GM23248 (cell line): ENCODE measurements around the gene VTCN1. TPM values are rescaled to one million over a fixed set of nuclear protein-coding genes. Genes with fewer than 3 reads are reported as not detected.

Experiments
- DNase-seq: peaks from one replicate; pipeline ENCODE4 v3.0.0-alpha.2; 2015
- H2AFZ ChIP-seq: fragments of 200-600 bp; sonication (generic); 2 replicates; pipeline ENCODE4 v1.6.1; 2016; ENCODE audit warnings: antibody characterized with exemption
- H3F3A ChIP-seq: fragments of 200-600 bp; sonication (generic); 2 replicates; pipeline ENCODE4 v1.6.1; 2016; ENCODE audit warnings: mild to moderate bottlenecking, antibody characterized with exemption, mixed run types; ENCODE audit not compliant: insufficient read depth
- H3K27ac ChIP-seq: fragments of 200-600 bp; sonication (generic); 2 replicates; pipeline ENCODE4 v1.5.1; 2016; ENCODE audit warnings: mild to moderate bottlenecking
- H3K27me3 ChIP-seq: fragments of 200-600 bp; sonication (generic); replicated peaks from 2 replicates; pipeline ENCODE4 v1.6.1; 2016; ENCODE audit warnings: mild to moderate bottlenecking; ENCODE audit not compliant: insufficient read depth
- H3K36me3 ChIP-seq: fragments of 200-600 bp; sonication (generic); 2 replicates; pipeline ENCODE4 v1.6.1; 2016; ENCODE audit warnings: low read depth, mild to moderate bottlenecking
- H3K4me1 ChIP-seq: fragments of 200-600 bp; sonication (generic); 2 replicates; pipeline ENCODE4 v1.6.1; 2016; ENCODE audit warnings: mild to moderate bottlenecking; ENCODE audit not compliant: insufficient read depth
- H3K4me2 ChIP-seq: fragments of 200-600 bp; sonication (generic); one replicate; pipeline ENCODE4 v1.6.1; 2016; ENCODE audit warnings: mild to moderate bottlenecking; ENCODE audit not compliant: unreplicated experiment
- H3K4me3 ChIP-seq: fragments of 200-600 bp; sonication (generic); 2 replicates; pipeline ENCODE4 v1.5.1; 2016; ENCODE audit warnings: mild to moderate bottlenecking
- H3K79me2 ChIP-seq: fragments of 200-600 bp; sonication (generic); 2 replicates; pipeline ENCODE4 v1.6.1; 2016; ENCODE audit warnings: mild to moderate bottlenecking; ENCODE audit not compliant: insufficient read depth
- H3K9ac ChIP-seq: fragments of 200-600 bp; sonication (generic); 2 replicates; pipeline ENCODE4 v1.6.1; 2016; ENCODE audit warnings: mild to moderate bottlenecking
- H3K9me2 ChIP-seq: fragments of 200-600 bp; sonication (generic); 2 replicates; pipeline ENCODE4 v1.6.1; 2016; ENCODE audit warnings: mixed run types, mild to moderate bottlenecking, moderate library complexity; ENCODE audit not compliant: insufficient read depth
- H3K9me3 ChIP-seq: fragments of 200-600 bp; sonication (generic); one replicate; pipeline ENCODE4 v1.6.1; 2017; ENCODE audit warnings: low read depth
- H4K20me1 ChIP-seq: fragments of 200-600 bp; sonication (generic); 2 replicates; pipeline ENCODE4 v1.6.0; 2016; ENCODE audit not compliant: insufficient read depth
- EZH2 ChIP-seq: fragments of 200-600 bp; sonication (generic); IDR thresholded peaks from 2 replicates; pipeline ENCODE4 v1.6.1; 2018; ENCODE audit warnings: antibody characterized with exemption, mild to moderate bottlenecking; ENCODE audit not compliant: insufficient read depth, poor library complexity, severe bottlenecking
- EZH2phosphoT487 ChIP-seq: fragments of 200-600 bp; sonication (generic); IDR thresholded peaks from 2 replicates; pipeline ENCODE4 v1.6.1; 2018; ENCODE audit warnings: antibody characterized with exemption, moderate library complexity, mild to moderate bottlenecking, low read depth; ENCODE audit not compliant: insufficient read depth
- WGBS, 2 experiments: methylation state at CpG; one replicate each; pipeline ENCODE4 v1.1.6; 2015 to 2017; ENCODE audit warnings: low lambda C conversion rate in 2 of 2, low coverage in 1 of 2; ENCODE audit errors: missing lambda C conversion rate in 2 of 2; 5-methylcytosine and 5-hydroxymethylcytosine counted together
- in situ Hi-C: fragments of 300-500 bp; cut with MboI; formaldehyde crosslinking; loops from 2 replicates; pipeline ENCODE4 v1.15.0; 2020
- polyA plus RNA-seq: library from polyadenylated mRNA; unstranded; fragments of >200 nt; fragmentation: Nextera tagmentation; extraction: Ambion mirVana; gene quantifications from 2 replicates; pipeline ENCODE4 v1.2.1, GENCODE V29; 2016
- total RNA-seq: library from RNA; depleted of rRNA; stranded (reverse); fragments of >200 nt; shearing (Covaris generic); gene quantifications from 2 replicates; pipeline ENCODE4 v1.2.3, GENCODE V29; 2014

The VTCN1 gene
- total and polyA plus RNA-seq, 2 experiments from 2014 or later = not detected

- Histone ChIP-seq H3K4me1 (peaks cover 12% of the 10 kb centered on the region), H3K9ac (no peak overlapping the region), H3F3A (peaks cover 15% of the 10 kb centered on the region), H3K4me3 (no peak overlapping the region), H3K79me2 (no peaks in the 10 kb centered on the region), H3K4me2 (no peak overlapping the region), H3K9me2 (no peaks in the 10 kb centered on the region), H3K27me3 (no peaks in the 10 kb centered on the region), H3K36me3 (no peaks in the 10 kb centered on the region), H3K9me3 (no peaks in the 10 kb centered on the region), H4K20me1 (no peaks in the 10 kb centered on the region), H2AFZ (no peak overlapping the region), H3K27ac (no peak overlapping the region)
- TF ChIP-seq EZH2 (no peak), EZH2phosphoT487 (no peak)
- WGBS, 2 experiments = 79 to 91% methylated on average over 3 of the region's 3 CpGs
- DNase-seq = no peak
- in situ Hi-C loops = no loop called here
These were observed 72.6 kb downstream of the VTCN1 start for GRCh38 chr1:117138106-117138505.

- TF ChIP-seq EZH2phosphoT487 (no peak), EZH2 (no peak)
- in situ Hi-C loops = no loop called here
- H3K36me3 ChIP-seq = no peaks in the 10 kb centered on the region
These were observed 73.4 kb downstream of the VTCN1 start for GRCh38 chr1:117137281-117137855.

GRCh38 chr1:117136749-117137148 lies 74.0 kb downstream of the VTCN1 start:
- DNase-seq = no peak
- in situ Hi-C loops = no loop called here
- no peaks in the 10 kb centered on the region for H3K9me3 ChIP-seq
- no peak overlapping the region for H3K4me3 ChIP-seq
- no peaks in the 10 kb centered on the region for H3K79me2 ChIP-seq
- H3K36me3 ChIP-seq = no peaks in the 10 kb centered on the region
- H3K4me2 ChIP-seq = no peak overlapping the region
- H3K9ac ChIP-seq = no peak overlapping the region
- TF ChIP-seq EZH2 (no peak), EZH2phosphoT487 (no peak)
- no peak overlapping the region for H3K27ac ChIP-seq
- no peaks in the 10 kb centered on the region for H4K20me1 ChIP-seq
- no peaks in the 10 kb centered on the region for H3K4me1 ChIP-seq
- no peaks in the 10 kb centered on the region for H3K27me3 ChIP-seq
- no peaks in the 10 kb centered on the region for H3K9me2 ChIP-seq
- no peak overlapping the region for H2AFZ ChIP-seq
- peaks cover 1% of the 10 kb centered on the region for H3F3A ChIP-seq
- 89 to 98% methylated on average over 2 of the region's 2 CpGs for WGBS, 2 experiments

More at GRCh38 chr1:117137281-117137855, 73.4 kb downstream of the VTCN1 start:
- Histone ChIP-seq H3K9me3 (no peaks in the 10 kb centered on the region), H2AFZ (no peak overlapping the region), H4K20me1 (no peaks in the 10 kb centered on the region), H3K27me3 (no peaks in the 10 kb centered on the region), H3K9me2 (no peaks in the 10 kb centered on the region), H3K9ac (no peak overlapping the region), H3K27ac (no peak overlapping the region), H3K4me1 (peaks cover 4% of the 10 kb centered on the region), H3K79me2 (no peaks in the 10 kb centered on the region), H3K4me2 (no peak overlapping the region), H3K4me3 (no peak overlapping the region), H3F3A (peaks cover 7% of the 10 kb centered on the region)
- 75 to 81% methylated on average over 3 of the region's 3 CpGs for WGBS, 2 experiments
- DNase-seq = no peak

- in situ Hi-C loops = no loop called here
These were observed 75.4 kb downstream of the VTCN1 start for GRCh38 chr1:117135329-117135728.

More at GRCh38 chr1:117135329-117135728, 75.4 kb downstream of the VTCN1 start:
- Histone ChIP-seq H3K9ac (no peak overlapping the region), H3F3A (no peaks in the 10 kb centered on the region), H4K20me1 (no peaks in the 10 kb centered on the region), H3K79me2 (no peaks in the 10 kb centered on the region), H3K4me1 (no peaks in the 10 kb centered on the region), H3K36me3 (no peaks in the 10 kb centered on the region), H3K4me2 (no peak overlapping the region), H2AFZ (no peak overlapping the region), H3K4me3 (no peak overlapping the region), H3K27ac (no peak overlapping the region), H3K27me3 (no peaks in the 10 kb centered on the region), H3K9me2 (no peaks in the 10 kb centered on the region), H3K9me3 (no peaks in the 10 kb centered on the region)
- no peak for DNase-seq
- TF ChIP-seq EZH2 (no peak), EZH2phosphoT487 (no peak)
- 83 to 89% methylated on average over 2 of the region's 2 CpGs for WGBS, 2 experiments
